Activated T-cell treated with anti-CD3 and anti-CD28 coated beads for 48 hours (primary cell): ENCODE measurements around the gene SIL1.
"Not testable (repeated sequence)": the region's sequence is repeated elsewhere in the genome, so short reads cannot be mapped to it uniquely, and the experiment has no call there.

Experiments used
- DNase-seq: peaks from one replicate; pipeline ENCODE4 v3.0.0-alpha.2; 2020; ENCODE audit warnings: low read depth

The SIL1 gene

DNA sequence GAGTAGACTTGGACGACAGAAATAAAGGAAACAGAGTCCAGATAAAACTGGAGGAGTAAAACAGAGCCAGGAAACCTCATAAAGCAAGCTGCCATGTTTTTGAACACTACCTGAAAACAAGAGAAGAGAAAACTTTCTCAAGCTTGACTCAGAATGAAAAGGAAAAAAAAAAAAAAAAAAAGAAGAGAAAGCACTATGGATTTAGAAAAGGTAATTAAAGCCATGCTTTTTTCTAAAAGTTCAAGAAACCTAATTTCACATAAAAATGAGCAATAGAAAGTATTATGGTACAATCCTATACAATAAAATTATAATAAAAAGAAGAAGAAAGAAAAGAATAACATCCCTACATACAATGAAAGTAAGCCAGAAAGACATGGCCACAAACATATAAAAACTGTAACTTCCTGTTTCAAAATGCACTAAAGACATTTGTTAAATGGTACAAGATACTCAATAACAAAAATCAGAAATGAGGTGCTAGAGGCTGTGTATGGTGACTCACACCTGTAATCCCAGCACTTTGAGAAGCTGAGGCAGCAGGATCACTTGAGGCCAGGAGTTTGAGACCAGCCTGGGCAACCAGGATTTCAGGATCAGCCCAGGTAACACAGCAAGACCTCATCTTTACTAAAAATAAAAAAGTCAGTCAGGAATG, 129.5 kb downstream of the SIL1 start:
- no peak for DNase-seq

DNA sequence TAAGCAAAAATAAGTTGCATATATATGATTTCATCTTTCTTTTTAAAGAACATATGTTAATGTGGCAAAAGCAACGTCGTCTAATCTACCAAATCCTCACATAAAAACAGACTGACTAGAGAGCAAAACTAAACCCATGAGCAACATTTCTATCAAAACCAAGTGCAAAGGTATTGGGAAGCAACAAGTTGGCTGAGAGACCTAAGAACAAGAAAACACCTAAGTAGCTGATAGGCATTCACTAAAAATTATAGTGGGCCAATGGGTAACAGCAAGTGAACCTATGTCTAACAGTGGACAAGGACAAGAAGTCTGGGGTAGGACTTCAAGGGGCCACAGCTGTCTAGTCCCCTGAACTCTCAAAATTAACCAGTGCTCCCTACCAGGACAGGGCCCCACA, 130.1 kb downstream of the SIL1 start:
- no peak for DNase-seq

DNA sequence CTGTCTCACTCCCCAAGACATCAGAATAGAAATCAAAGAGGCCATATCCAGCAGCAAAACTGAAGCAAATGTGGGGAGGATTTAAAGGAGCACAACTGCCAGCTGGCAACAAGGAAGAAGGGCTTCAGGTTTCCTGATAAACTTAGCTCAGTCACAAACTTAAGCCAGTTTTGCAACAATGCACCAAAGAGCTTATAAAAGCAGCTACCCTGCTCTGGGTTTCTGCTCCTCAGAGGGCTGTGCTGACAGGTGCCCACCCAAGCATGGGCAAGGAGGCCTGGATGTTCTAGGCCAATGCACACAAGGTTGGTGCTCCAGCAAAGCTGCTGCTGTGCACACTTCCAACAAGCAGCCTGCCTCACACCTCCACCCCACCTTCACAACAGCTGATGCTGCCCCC, 132.9 kb downstream of the SIL1 start:
- no peak for DNase-seq

GRCh38 chr5:139064613-139065012, 133.6 kb downstream of the SIL1 start:
- DNase-seq: no peak

GRCh38 chr5:139063664-139064054, 134.5 kb downstream of the SIL1 start:
- no peak for DNase-seq

- DNase-seq: no peak
Observed at GRCh38 chr5:139062910-139063663, 135.1 kb downstream of the SIL1 start.

DNA sequence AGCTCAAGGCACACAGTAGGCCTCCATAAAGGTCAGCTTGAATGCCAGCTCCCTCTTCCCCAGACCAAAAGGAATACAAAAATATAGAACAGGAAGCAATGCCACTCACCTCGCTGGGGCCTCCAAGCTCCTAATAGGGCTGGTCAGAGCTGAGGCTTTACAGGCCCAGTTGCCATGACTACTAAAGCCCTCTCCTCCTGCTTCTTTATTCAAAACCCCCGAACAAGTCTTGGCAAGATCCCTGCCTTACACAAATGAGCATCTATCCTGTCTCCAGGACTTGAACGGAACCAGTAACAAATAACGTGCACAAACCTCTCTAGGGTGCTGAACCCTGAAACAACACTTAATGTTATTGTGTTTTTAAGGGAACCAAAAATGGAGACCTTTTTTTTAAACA, 136.3 kb downstream of the SIL1 start:
- no peak for DNase-seq

GRCh38 chr5:139061274-139061673, 136.9 kb downstream of the SIL1 start:
- DNase-seq: no peak

DNA sequence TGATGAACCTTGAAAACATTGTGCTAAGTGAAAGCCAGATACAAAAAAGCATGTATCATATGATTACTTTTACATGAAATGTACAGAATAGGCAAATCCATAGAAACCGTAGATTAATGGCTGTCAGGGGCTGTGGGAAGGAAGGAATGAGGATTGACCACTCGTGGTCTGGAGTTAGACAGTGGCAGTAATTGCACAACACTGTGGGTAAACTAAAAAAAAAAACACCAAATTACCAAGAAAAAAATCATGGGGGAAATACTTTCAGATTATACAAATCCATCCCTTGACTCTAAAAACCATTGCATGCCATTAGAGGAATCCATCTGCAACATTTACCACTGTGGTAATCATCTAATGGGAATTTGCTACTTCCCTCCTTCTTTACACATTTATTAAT, 140.0 kb downstream of the SIL1 start:
- no peak for DNase-seq

DNA sequence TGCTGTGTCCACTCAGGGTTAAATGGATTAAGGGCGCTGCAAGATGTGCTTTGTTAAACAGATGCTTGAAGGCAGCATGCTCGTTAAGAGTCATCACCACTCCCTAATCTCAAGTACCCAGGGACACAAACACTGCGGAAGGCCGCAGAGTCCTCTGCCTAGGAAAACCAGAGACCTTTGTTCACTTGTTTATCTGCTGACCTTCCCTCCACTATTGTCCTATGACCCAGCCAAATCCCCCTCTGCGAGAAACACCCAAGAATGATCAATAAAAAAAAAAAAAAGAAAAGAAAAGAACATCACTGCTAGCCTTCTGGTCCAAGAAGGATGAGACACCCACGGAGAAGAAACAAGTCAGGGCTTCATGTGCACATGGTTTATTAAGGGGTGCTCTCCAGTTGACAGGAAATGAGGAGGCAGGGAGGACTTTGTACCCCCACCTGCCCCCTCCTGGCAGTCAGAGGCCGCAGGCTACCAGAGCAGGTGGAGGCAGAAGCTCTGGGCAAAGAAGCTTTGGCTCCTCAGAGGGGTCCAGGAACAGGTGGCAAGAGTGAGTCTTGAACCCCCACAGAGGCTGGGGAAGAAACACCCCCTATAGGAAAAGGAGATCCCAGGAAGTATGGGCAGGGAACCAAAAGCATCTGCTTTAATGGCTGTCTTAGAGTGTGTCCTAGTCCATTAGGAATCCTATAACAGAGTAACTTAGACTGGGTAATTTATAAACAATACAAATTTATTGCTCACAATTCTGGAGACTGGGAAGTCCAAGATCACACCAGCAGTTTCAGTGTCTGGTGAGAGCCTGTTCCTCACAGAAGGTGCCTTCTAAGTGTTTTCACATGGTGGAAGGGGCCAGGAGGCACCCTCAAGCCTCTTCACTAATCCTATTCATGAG, 140.9 kb downstream of the SIL1 start:
- not testable (repeated sequence) for DNase-seq

DNA sequence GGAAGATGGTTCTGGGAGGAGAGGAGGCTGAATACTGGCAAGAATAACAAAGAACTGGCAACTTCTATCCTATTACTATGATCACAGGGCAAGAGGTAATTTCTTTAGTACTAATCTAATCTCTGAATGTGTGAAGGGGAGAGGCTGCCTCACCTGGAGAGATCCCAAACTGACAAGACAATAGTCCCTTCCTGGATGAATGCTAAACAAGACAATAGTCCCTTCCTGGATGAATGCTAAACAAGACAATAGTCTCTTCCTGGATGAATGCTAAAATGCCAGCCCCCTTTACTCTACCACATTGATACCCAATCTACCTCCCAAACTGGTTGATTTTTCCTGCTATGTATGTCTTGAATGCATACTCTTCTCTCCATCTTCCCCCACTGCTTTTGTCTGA, 145.2 kb downstream of the SIL1 start:
- DNase-seq: no peak

DNA sequence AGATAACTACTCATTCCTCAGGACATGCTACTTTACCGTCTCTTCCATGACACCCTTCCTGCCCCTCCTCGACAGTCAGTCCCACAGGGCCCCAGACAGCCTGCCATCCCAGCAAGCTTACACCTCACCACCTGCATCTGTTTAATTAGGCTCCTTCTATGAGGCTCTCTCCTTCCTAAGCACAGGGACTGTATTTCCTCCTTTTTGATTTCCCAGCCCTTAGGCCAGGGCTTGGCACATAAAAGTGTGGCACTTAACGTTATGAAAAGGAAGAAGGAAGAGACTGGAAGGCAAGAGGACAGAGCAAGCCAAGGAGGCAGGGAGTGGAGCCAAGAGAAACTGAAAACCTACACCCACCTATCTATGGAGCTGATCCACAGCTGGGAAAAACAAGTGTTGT, 146.8 kb downstream of the SIL1 start:
- DNase-seq: no peak

- no peak for DNase-seq
Observed at GRCh38 chr5:139050432-139050831, 147.7 kb downstream of the SIL1 start.

DNA sequence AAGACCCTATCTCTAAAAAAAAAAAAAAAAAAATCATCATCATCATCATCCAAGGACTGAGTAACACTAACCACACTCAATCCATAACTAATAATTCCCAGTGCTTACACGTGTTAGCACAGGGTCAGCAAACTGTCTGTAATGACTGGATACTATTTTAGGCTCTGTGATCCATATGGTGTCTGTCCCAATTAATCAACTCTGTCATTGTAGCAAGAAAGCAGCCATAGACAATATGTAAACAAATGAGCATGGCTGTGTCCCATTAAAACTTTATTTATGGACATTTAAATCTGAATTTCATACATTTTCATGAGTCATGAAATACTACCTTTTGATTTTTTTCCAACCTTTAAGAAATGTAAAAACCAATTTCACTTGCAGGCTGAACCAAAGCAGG, 148.4 kb downstream of the SIL1 start:
- no peak for DNase-seq

DNA sequence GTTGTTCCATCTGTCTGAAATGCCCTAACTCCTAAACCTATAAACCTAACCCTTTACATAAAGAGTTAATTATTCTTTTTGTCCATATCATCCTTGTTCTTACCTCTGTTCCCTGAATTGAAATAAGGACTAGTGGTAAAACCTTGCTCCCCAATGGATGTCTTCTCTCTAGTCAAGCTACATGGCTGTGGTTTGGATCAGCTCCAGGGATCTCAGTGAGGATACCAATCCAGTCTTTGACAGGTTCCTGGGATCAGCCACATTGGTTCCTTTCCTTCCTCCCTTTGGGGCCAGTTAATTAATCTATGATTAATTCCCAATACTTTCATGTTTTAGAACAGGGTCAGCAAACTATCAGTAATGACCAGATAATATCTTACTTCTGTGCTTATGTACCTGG, 151.6 kb downstream of the SIL1 start:
- no peak for DNase-seq

- no peak for DNase-seq
Observed at GRCh38 chr5:139043157-139043905, 154.8 kb downstream of the SIL1 start.

- no peak for DNase-seq
Observed at GRCh38 chr5:139040081-139040480, 158.1 kb downstream of the SIL1 start.

- DNase-seq: no peak
Observed at GRCh38 chr5:139038613-139039305, 159.4 kb downstream of the SIL1 start.

DNA sequence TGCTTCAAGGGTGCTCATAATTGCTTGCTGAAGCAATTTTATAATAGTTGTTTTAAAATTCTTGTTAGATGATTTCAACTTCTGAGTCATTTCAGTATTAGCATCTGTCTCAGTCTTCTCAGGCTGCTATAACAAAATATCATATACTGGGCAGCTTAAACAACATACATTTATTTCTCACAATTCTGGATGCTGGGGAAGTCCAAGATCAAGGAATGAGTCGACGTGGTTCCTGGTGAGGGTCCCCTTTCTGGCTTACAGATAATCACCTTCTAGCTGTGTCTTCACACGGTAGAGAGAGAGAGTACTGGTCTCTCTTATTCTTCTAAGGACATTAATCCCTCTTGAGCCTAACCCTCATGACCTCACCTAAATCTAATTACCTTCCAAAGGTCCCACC, 160.4 kb downstream of the SIL1 start:
- DNase-seq: no peak

DNA sequence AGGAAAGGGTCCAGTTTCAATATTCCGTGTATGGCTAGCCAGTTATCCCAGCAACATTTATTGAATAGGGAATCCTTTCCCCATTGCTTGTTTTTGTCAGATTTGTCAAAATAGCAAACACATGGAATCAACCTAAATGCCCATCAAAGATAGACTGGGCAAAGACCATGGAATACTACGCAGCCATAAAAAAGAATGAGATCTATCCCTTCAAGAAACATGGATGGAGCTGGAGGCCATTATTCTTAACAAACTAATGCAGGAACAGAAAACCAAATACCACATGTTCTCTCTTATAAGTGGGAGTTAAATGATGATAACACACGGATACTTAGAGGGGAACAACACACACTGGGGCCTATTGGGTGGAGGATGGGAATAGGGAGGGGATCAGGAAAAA, 161.8 kb downstream of the SIL1 start:
- not testable (repeated sequence) for DNase-seq

DNA sequence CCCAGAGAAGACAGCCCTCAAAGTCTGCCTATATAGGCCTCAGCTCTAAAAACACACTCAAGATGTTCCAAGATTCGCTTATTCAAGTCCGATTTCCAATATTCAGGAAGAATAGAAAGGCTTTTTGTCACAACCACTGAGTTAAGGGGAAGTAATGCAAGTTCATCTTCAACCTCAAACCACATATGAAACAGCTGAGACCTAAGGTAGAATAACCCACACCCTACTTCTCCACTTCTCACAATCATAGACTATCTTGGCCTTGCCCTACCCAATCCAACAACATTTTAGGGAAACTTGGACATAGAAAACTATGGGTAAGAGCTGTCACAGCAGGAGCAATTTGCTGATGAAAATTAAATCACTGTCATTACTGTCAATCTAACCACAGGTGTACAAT, 171.0 kb downstream of the SIL1 start:
- no peak for DNase-seq

- no peak for DNase-seq
Observed at GRCh38 chr5:139025651-139026050, 172.5 kb downstream of the SIL1 start.
